WTC11 (cell line): ENCODE results near the gene TUBB4B. TPM values are rescaled to one million over a fixed set of nuclear protein-coding genes. Genes with fewer than 3 reads are reported as not detected.

Source experiments
- ATAC-seq: fragments of 200-7000 bp; cut with Tn5 transposase; 2 replicates; pipeline ENCODE4 v1.10.0; 2021; ENCODE audit warnings: mild to moderate bottlenecking, moderate library complexity
- CTCF ChIA-PET: fragments of 300-600 bp; sonication (Branson Sonifier 250); formaldehyde crosslinking; loops from one replicate; lab custom pipeline; 2021; ENCODE audit warnings: antibody characterized with exemption; lab: Charles Lee
- POLR2A ChIA-PET: fragments of 350-600 bp; sonication (Branson Sonifier 250); formaldehyde crosslinking; loops from one replicate; lab custom pipeline; 2021; ENCODE audit warnings: antibody characterized with exemption; lab: Charles Lee
- DNase-seq: peaks from one replicate; pipeline ENCODE4 v3.0.0; 2021; ENCODE audit warnings: low spot score
- H3K27ac Mint-ChIP-seq: 2 replicates; pipeline ENCODE4 v1.8.0; 2021; ENCODE audit warnings: mixed read lengths
- H3K27me3 Mint-ChIP-seq: 2 replicates; pipeline ENCODE4 v1.8.0; 2021; ENCODE audit warnings: low read depth, mild to moderate bottlenecking, moderate library complexity, mixed read lengths
- H3K36me3 Mint-ChIP-seq: 2 replicates; pipeline ENCODE4 v1.8.0; 2021; ENCODE audit warnings: mixed read lengths
- H3K4me1 Mint-ChIP-seq: 2 replicates; pipeline ENCODE4 v1.8.0; 2022; ENCODE audit warnings: mixed read lengths
- H3K4me3 Mint-ChIP-seq: 2 replicates; pipeline ENCODE4 v1.8.0; 2021; ENCODE audit warnings: mild to moderate bottlenecking, moderate library complexity, mixed read lengths
- H3K9me3 Mint-ChIP-seq: 2 replicates; pipeline ENCODE4 v1.8.0; 2021; ENCODE audit warnings: mixed read lengths
- E2F1 ChIP-seq: sonication (generic); formaldehyde crosslinking; IDR thresholded peaks from 2 replicates; pipeline ENCODE4 v1.8.0; 2022; ENCODE audit warnings: mild to moderate bottlenecking, missing genetic modification reagents
- GRHL2 ChIP-seq: fragments of 250-450 bp; sonication (Bioruptor Pico); IDR thresholded peaks from 2 replicates; pipeline ENCODE4 v1.8.0; 2022; ENCODE audit warnings: mild to moderate bottlenecking, moderate library complexity; ENCODE audit not compliant: insufficient replicate concordance, severe bottlenecking
- JUN ChIP-seq: sonication (generic); formaldehyde crosslinking; IDR thresholded peaks from 2 replicates; pipeline ENCODE4 v1.8.0; 2023; ENCODE audit warnings: mild to moderate bottlenecking, missing genetic modification reagents
- MAX ChIP-seq: sonication (generic); formaldehyde crosslinking; IDR thresholded peaks from 2 replicates; pipeline ENCODE4 v1.8.0; 2022; ENCODE audit warnings: mild to moderate bottlenecking, missing genetic modification reagents
- MLX ChIP-seq: sonication (generic); formaldehyde crosslinking; IDR thresholded peaks from 2 replicates; pipeline ENCODE4 v1.8.1; 2023; ENCODE audit warnings: mild to moderate bottlenecking, missing genetic modification reagents, moderate library complexity
- NFYB ChIP-seq: sonication (generic); formaldehyde crosslinking; conservative IDR thresholded peaks from 2 replicates; pipeline ENCODE4 v1.8.0; 2022; ENCODE audit warnings: low read depth, missing genetic modification reagents
- RELA ChIP-seq: sonication (generic); formaldehyde crosslinking; IDR thresholded peaks from 2 replicates; pipeline ENCODE4 v1.8.1; 2022; ENCODE audit warnings: missing genetic modification reagents, mild to moderate bottlenecking, borderline replicate concordance
- SMAD4 ChIP-seq: sonication (generic); formaldehyde crosslinking; IDR thresholded peaks from 2 replicates; pipeline ENCODE4 v1.8.0; 2022; ENCODE audit warnings: mild to moderate bottlenecking, missing genetic modification reagents
- USF1 ChIP-seq: sonication (generic); formaldehyde crosslinking; IDR thresholded peaks from 2 replicates; pipeline ENCODE4 v1.8.0; 2022; ENCODE audit warnings: mild to moderate bottlenecking, missing genetic modification reagents
- ZBTB21 ChIP-seq: sonication (generic); formaldehyde crosslinking; IDR thresholded peaks from 2 replicates; pipeline ENCODE4 v1.8.1; 2023; ENCODE audit warnings: mild to moderate bottlenecking, missing genetic modification reagents, borderline replicate concordance
- ZNF121 ChIP-seq: sonication (generic); formaldehyde crosslinking; IDR thresholded peaks from 2 replicates; pipeline ENCODE4 v1.8.0; 2023; ENCODE audit warnings: missing genetic modification reagents
- ZNF512 ChIP-seq: sonication (generic); formaldehyde crosslinking; IDR thresholded peaks from 2 replicates; pipeline ENCODE4 v1.8.1; 2022; ENCODE audit warnings: missing genetic modification reagents, borderline replicate concordance
- ZNF671 ChIP-seq: fragments of 250-450 bp; sonication (Bioruptor Pico); IDR thresholded peaks from 2 replicates; pipeline ENCODE4 v1.8.0; 2021; ENCODE audit warnings: mild to moderate bottlenecking
- ZSCAN18 ChIP-seq: fragments of 250-450 bp; sonication (Bioruptor Pico); IDR thresholded peaks from 2 replicates; pipeline ENCODE4 v2.1.2; 2022; ENCODE audit warnings: mild to moderate bottlenecking, moderate library complexity
- total RNA-seq: library from RNA; stranded (reverse); gene quantifications from 3 replicates; pipeline ENCODE4 v1.2.3, GENCODE V29; 2021

Gene TUBB4B
- total RNA-seq, 1 experiment from 2014 or later: 375 TPM

- TF ChIP-seq ZNF671: peak; percentile 17; the same call in 1 of the 2 replicates
- peak; percentile 64; the same call in 1 of the 2 replicates for TF ChIP-seq USF1 (CRISPR knock-in tag)
- TF ChIP-seq, all 79 proteins: peak for 17
These were observed 2.8 kb downstream of the TUBB4B start (continued) for GRCh38 chr9:137243626-137244485.

- Mint-ChIP-seq H3K36me3 (peaks cover 20% of the 10 kb centered on the region), H3K4me3 (peak overlapping the region; percentile 81), H3K27me3 (peaks cover 4% of the 10 kb centered on the region), H3K9me3 (no peaks in the 10 kb centered on the region), H3K4me1 (peaks cover 28% of the 10 kb centered on the region), H3K27ac (peak overlapping the region; percentile 70)
- CTCF ChIA-PET: interaction anchor here (0.5 to 5.9 kb wide), 23 partner anchors 8 to 215 kb away, joined by 3 to 46 read pairs (median 4); partner anchors contain the start of genes NELFB, RNF224, SAPCD2 and TOR4A
- peak; percentile 33 for DNase-seq
- ATAC-seq: peak; percentile 2
- TF ChIP-seq SMAD4 (CRISPR knock-in tag) (0 out of 2 replicates have a peak, but pooled peaks have one; percentile 13), MAX (CRISPR knock-in tag) (peak; percentile 38; the same call in 1 of the 2 replicates), E2F1 (CRISPR knock-in tag) (no peak), GRHL2 (CRISPR knock-in tag) (no peak)
- POLR2A ChIA-PET: interaction anchor here (0.5 to 2.1 kb wide), 4 partner anchors 10 to 42 kb away, joined by 3 to 9 read pairs (median 4); partner anchors contain the start of gene TOR4A
These were observed 3.7 kb downstream of the TUBB4B start for GRCh38 chr9:137244486-137245449.

- Mint-ChIP-seq H3K4me1 (peaks cover 28% of the 10 kb centered on the region), H3K27ac (no peak overlapping the region), H3K36me3 (peaks cover 20% of the 10 kb centered on the region), H3K4me3 (no peak overlapping the region), H3K27me3 (peaks cover 4% of the 10 kb centered on the region), H3K9me3 (no peaks in the 10 kb centered on the region)
- DNase-seq (no peak), ATAC-seq (no peak)
- ChIA-PET POLR2A (interaction anchor here (1.2 to 2.1 kb wide), 2 partner anchors 9 to 31 kb away, joined by 5 to 9 read pairs; partner anchors contain the start of gene TOR4A), CTCF (interaction anchor here (0.5 to 5.9 kb wide), 12 partner anchors 8 to 211 kb away, joined by 3 to 46 read pairs (median 6); partner anchors contain the start of genes NELFB and RNF224)
- TF ChIP-seq MLX (CRISPR knock-in tag) (no peak), ZNF121 (CRISPR knock-in tag) (no peak)
These were observed 4.6 kb downstream of the TUBB4B start for GRCh38 chr9:137245450-137246421.

- ChIA-PET CTCF (interaction anchor here (0.6 to 5.9 kb wide), 3 partner anchors 11 to 84 kb away, joined by 3 to 46 read pairs (median 5); no protein-coding TSS in a partner anchor), POLR2A (no interaction called here)
- peaks cover 16% of the 10 kb centered on the region for H3K36me3 Mint-ChIP-seq
- no peak overlapping the region for H3K4me3 Mint-ChIP-seq
- no peak overlapping the region for H3K27ac Mint-ChIP-seq
- ATAC-seq: no peak
- no peaks in the 10 kb centered on the region for H3K9me3 Mint-ChIP-seq
- H3K4me1 Mint-ChIP-seq: peaks cover 27% of the 10 kb centered on the region
- peaks cover 4% of the 10 kb centered on the region for H3K27me3 Mint-ChIP-seq
- DNase-seq: no peak
- TF ChIP-seq RELA (CRISPR knock-in tag) (no peak), ZSCAN18 (no peak), ZNF512 (CRISPR knock-in tag) (no peak), JUN (no peak), ZBTB21 (CRISPR knock-in tag) (no peak), MLX (CRISPR knock-in tag) (no peak), NFYB (CRISPR knock-in tag) (no peak)
These were observed 6.2 kb downstream of the TUBB4B start for GRCh38 chr9:137247135-137247915.
